Esophagus muscularis mucosa (tissue), 4 donors: ENCODE data around the gene LMX1B.

Experiments
- CTCF ChIP-seq, 3 experiments: fragments of 200-600 bp in 2 of 3; fragments of 450-650 bp in 1 of 3; sonication (generic) in 2 of 3; IDR thresholded peaks; one replicate each; pipeline ENCODE4 v1.5.1; 2017 to 2019; ENCODE audit warnings: antibody characterized with exemption in 3 of 3, mild to moderate bottlenecking in 2 of 3, moderate library complexity in 1 of 3
- EP300 ChIP-seq: sonication (generic); formaldehyde crosslinking; IDR thresholded peaks from one replicate; pipeline ENCODE4 v1.6.1; 2017; ENCODE audit warnings: antibody characterized with exemption
- POLR2A ChIP-seq: fragments of 450-650 bp; IDR thresholded peaks from one replicate; pipeline ENCODE4 v1.6.1; 2017; ENCODE audit warnings: antibody characterized with exemption, moderate library complexity, mild to moderate bottlenecking, low read depth
- POLR2AphosphoS5 ChIP-seq, 2 donors: sonication (generic); formaldehyde crosslinking; IDR thresholded peaks; one replicate each; pipeline ENCODE4 v1.6.1; 2017; ENCODE audit warnings: antibody characterized with exemption in 2 of 2

GRCh38 chr9:126715382-126715781, 101.7 kb downstream of the LMX1B start:
- TF ChIP-seq POLR2A = no peak
- no peak for TF ChIP-seq EP300
- no peak for TF ChIP-seq CTCF (IDR thresholded peaks at IDR 0.05)
- no peak for TF ChIP-seq POLR2AphosphoS5 (IDR thresholded peaks at IDR 0.05)
